Measurements from ENCODE around the gene SYT1.

Gene SYT1

GRCh38 chr12:78898416-78898815 is 33.8 kb downstream of the SYT1 start:
- peak; percentile 85 for DNase-seq

- DNase-seq, result no peak
Observed at GRCh38 chr12:78914859-78915331, 50.3 kb downstream of the SYT1 start.

GRCh38 chr12:78916845-78917480 is 52.4 kb downstream of the SYT1 start:
- no peak for DNase-seq

GRCh38 chr12:78917513-78917912 is 52.9 kb downstream of the SYT1 start:
- DNase-seq, result no peak

- DNase-seq, result no peak
Observed at GRCh38 chr12:78918268-78918667, 53.7 kb downstream of the SYT1 start.

GRCh38 chr12:78928200-78929074 is 63.9 kb downstream of the SYT1 start:
- DNase-seq, result no peak

GRCh38 chr12:78929075-78929418 is 64.5 kb downstream of the SYT1 start:
- DNase-seq, result no peak

GRCh38 chr12:78931466-78931990 is 67.0 kb downstream of the SYT1 start:
- no peak for DNase-seq

- no peak for DNase-seq
Observed at GRCh38 chr12:78933014-78933413, 68.4 kb downstream of the SYT1 start.

GRCh38 chr12:78938341-78939084 is 73.9 kb downstream of the SYT1 start:
- peak; percentile 85 for DNase-seq

GRCh38 chr12:78949532-78949931 is 85.0 kb downstream of the SYT1 start:
- DNase-seq, result no peak

- peak; percentile 60 for DNase-seq
Observed at GRCh38 chr12:78951803-78952551, 87.4 kb downstream of the SYT1 start.

GRCh38 chr12:78952552-78952929 is 88.0 kb downstream of the SYT1 start:
- no peak for DNase-seq

GRCh38 chr12:78958941-78959340 is 94.4 kb downstream of the SYT1 start:
- no peak for DNase-seq

- DNase-seq, result no peak
Observed at GRCh38 chr12:78959556-78959955, 95.0 kb downstream of the SYT1 start.

GRCh38 chr12:78961171-78961570 is 96.6 kb downstream of the SYT1 start:
- DNase-seq, result no peak

- no peak for DNase-seq
Observed at GRCh38 chr12:78963439-78964227, 99.1 kb downstream of the SYT1 start.

GRCh38 chr12:78964521-78964920 is 99.9 kb downstream of the SYT1 start:
- DNase-seq, result no peak

GRCh38 chr12:78966062-78966461 is 101.5 kb downstream of the SYT1 start:
- no peak for DNase-seq

GRCh38 chr12:78966926-78967325 is 102.4 kb downstream of the SYT1 start:
- no peak for DNase-seq

- no peak for DNase-seq
Observed at GRCh38 chr12:78968226-78968625, 103.7 kb downstream of the SYT1 start.

- DNase-seq, result no peak
Observed at GRCh38 chr12:78970041-78970440, 105.5 kb downstream of the SYT1 start.

Data from NCI-H2029 (cell line).